BLaER1 (cell line): ENCODE measurements around the gene KLHL11.
"Not testable (repeated sequence)": the region's sequence is repeated elsewhere in the genome, so short reads cannot be mapped to it uniquely, and the experiment has no call there.

Experiments used
- H3K27ac ChIP-seq: shearing (Covaris generic); formaldehyde crosslinking; 2 replicates; pipeline ENCODE4 v1.8.1; 2022
- H3K27me3 ChIP-seq: shearing (Covaris generic); formaldehyde crosslinking; 2 replicates; pipeline ENCODE4 v1.8.1; 2022
- H3K36me3 ChIP-seq: shearing (Covaris generic); formaldehyde crosslinking; 2 replicates; pipeline ENCODE4 v1.8.1; 2022
- H3K4me1 ChIP-seq: shearing (Covaris generic); formaldehyde crosslinking; 2 replicates; pipeline ENCODE4 v1.8.1; 2022
- H3K4me2 ChIP-seq: shearing (Covaris generic); formaldehyde crosslinking; 2 replicates; pipeline ENCODE4 v1.8.1; 2022
- H3K4me3 ChIP-seq: shearing (Covaris generic); formaldehyde crosslinking; 2 replicates; pipeline ENCODE4 v1.8.1; 2022
- H3K9ac ChIP-seq: shearing (Covaris generic); formaldehyde crosslinking; 2 replicates; pipeline ENCODE4 v1.8.1; 2022
- H3K9me3 ChIP-seq: shearing (Covaris generic); formaldehyde crosslinking; 2 replicates; pipeline ENCODE4 v1.8.1; 2022
- H4K20me1 ChIP-seq: shearing (Covaris generic); formaldehyde crosslinking; 2 replicates; pipeline ENCODE4 v1.8.1; 2022
- Cebpa-rat ChIP-seq: shearing (Covaris generic); IDR thresholded peaks from 2 replicates; pipeline ENCODE4 v1.8.1; 2022

The KLHL11 gene

GRCh38 chr17:41891135-41892020, 26.2 kb upstream of the KLHL11 start:
- H3K4me2 ChIP-seq: no peak overlapping the region
- no peak overlapping the region for H3K27ac ChIP-seq
- H3K27me3 ChIP-seq: no peaks in the 10 kb centered on the region
- no peak for TF ChIP-seq Cebpa-rat
- peaks cover 100% of the 10 kb centered on the region for H3K36me3 ChIP-seq
- H3K4me3 ChIP-seq: no peak overlapping the region
- peaks cover 51% of the 10 kb centered on the region for H4K20me1 ChIP-seq
- H3K9me3 ChIP-seq: no peaks in the 10 kb centered on the region
- peaks cover 2% of the 10 kb centered on the region for H3K4me1 ChIP-seq
- H3K9ac ChIP-seq: no peak overlapping the region

GRCh38 chr17:41888332-41888965, 23.2 kb upstream of the KLHL11 start:
- Histone ChIP-seq H3K4me2 (no peak overlapping the region), H3K36me3 (peaks cover 100% of the 10 kb centered on the region), H3K9ac (no peak overlapping the region), H3K4me3 (no peak overlapping the region), H3K27me3 (no peaks in the 10 kb centered on the region), H3K9me3 (no peaks in the 10 kb centered on the region), H3K27ac (no peak overlapping the region), H3K4me1 (peaks cover 9% of the 10 kb centered on the region), H4K20me1 (peaks cover 33% of the 10 kb centered on the region)
- no peak for TF ChIP-seq Cebpa-rat

GRCh38 chr17:41885733-41886132, 20.5 kb upstream of the KLHL11 start:
- Histone ChIP-seq H3K36me3 (peaks cover 100% of the 10 kb centered on the region), H3K27ac (no peak overlapping the region), H4K20me1 (peaks cover 25% of the 10 kb centered on the region; the same call in 1 of the 2 replicates), H3K4me3 (no peak overlapping the region), H3K4me2 (no peak overlapping the region; the same call in none of the 2 replicates), H3K27me3 (no peaks in the 10 kb centered on the region), H3K9me3 (no peaks in the 10 kb centered on the region), H3K4me1 (peaks cover 9% of the 10 kb centered on the region), H3K9ac (no peak overlapping the region)
- TF ChIP-seq Cebpa-rat: no peak

- Histone ChIP-seq H4K20me1 (peaks cover 19% of the 10 kb centered on the region; the same call in 1 of the 2 replicates), H3K9ac (no peak overlapping the region)
- TF ChIP-seq Cebpa-rat: no peak
Measured at GRCh38 chr17:41882756-41883155, 17.5 kb upstream of the KLHL11 start.

GRCh38 chr17:41880130-41880529, 14.9 kb upstream of the KLHL11 start:
- H3K4me3 ChIP-seq: no peak overlapping the region
- peaks cover 97% of the 10 kb centered on the region for H3K36me3 ChIP-seq

More at GRCh38 chr17:41882756-41883155, 17.5 kb upstream of the KLHL11 start:
- Histone ChIP-seq H3K4me1 (peaks cover 9% of the 10 kb centered on the region), H3K4me3 (no peak overlapping the region), H3K9me3 (peaks cover 6% of the 10 kb centered on the region), H3K36me3 (peaks cover 100% of the 10 kb centered on the region), H3K27me3 (no peaks in the 10 kb centered on the region), H3K27ac (no peak overlapping the region), H3K4me2 (no peak overlapping the region)

GRCh38 chr17:41874293-41874670, 9.1 kb upstream of the KLHL11 start:
- peaks cover 16% of the 10 kb centered on the region for H3K9me3 ChIP-seq
- not testable (repeated sequence) for H3K4me3 ChIP-seq, H3K4me2 ChIP-seq, H3K9ac ChIP-seq, H3K27ac ChIP-seq, H3K27me3 ChIP-seq, H4K20me1 ChIP-seq, H3K4me1 ChIP-seq
- peaks cover 97% of the 10 kb centered on the region for H3K36me3 ChIP-seq

More at GRCh38 chr17:41880130-41880529, 14.9 kb upstream of the KLHL11 start:
- H3K4me2 ChIP-seq: no peak overlapping the region
- H3K9me3 ChIP-seq: peaks cover 16% of the 10 kb centered on the region
- TF ChIP-seq Cebpa-rat: no peak
- H3K4me1 ChIP-seq: no peaks in the 10 kb centered on the region
- H3K27me3 ChIP-seq: no peaks in the 10 kb centered on the region
- H4K20me1 ChIP-seq: 0 out of 2 replicates have a peak, but pooled peaks cover 4% of the 10 kb centered on the region
- no peak overlapping the region for H3K27ac ChIP-seq
- H3K9ac ChIP-seq: no peak overlapping the region

GRCh38 chr17:41873559-41874292, 8.5 kb upstream of the KLHL11 start:
- TF ChIP-seq Cebpa-rat: no peak
- H3K4me3 ChIP-seq: no peak overlapping the region
- H3K4me1 ChIP-seq: no peaks in the 10 kb centered on the region
- no peaks in the 10 kb centered on the region for H3K27me3 ChIP-seq
- H4K20me1 ChIP-seq: peaks cover 9% of the 10 kb centered on the region; the same call in 1 of the 2 replicates
- H3K9me3 ChIP-seq: peaks cover 16% of the 10 kb centered on the region
- H3K4me2 ChIP-seq: no peak overlapping the region
- H3K36me3 ChIP-seq: peaks cover 97% of the 10 kb centered on the region
- H3K9ac ChIP-seq: no peak overlapping the region
- no peak overlapping the region for H3K27ac ChIP-seq

- H3K4me2 ChIP-seq: no peak overlapping the region
- no peak overlapping the region for H3K4me3 ChIP-seq
- TF ChIP-seq Cebpa-rat: no peak
- no peak overlapping the region for H3K27ac ChIP-seq
- peaks cover 94% of the 10 kb centered on the region for H3K36me3 ChIP-seq
- no peak overlapping the region for H3K9ac ChIP-seq
- no peaks in the 10 kb centered on the region for H3K27me3 ChIP-seq
- peaks cover 9% of the 10 kb centered on the region; the same call in 1 of the 2 replicates for H4K20me1 ChIP-seq
- H3K9me3 ChIP-seq: peaks cover 2% of the 10 kb centered on the region; the same call in 1 of the 2 replicates
- H3K4me1 ChIP-seq: no peaks in the 10 kb centered on the region
Measured at GRCh38 chr17:41871789-41872188, 6.6 kb upstream of the KLHL11 start.

- H3K36me3 ChIP-seq: peaks cover 87% of the 10 kb centered on the region
- H3K4me3 ChIP-seq: no peak overlapping the region
- peaks cover 9% of the 10 kb centered on the region; the same call in 1 of the 2 replicates for H4K20me1 ChIP-seq
- H3K27me3 ChIP-seq: no peaks in the 10 kb centered on the region
- TF ChIP-seq Cebpa-rat: no peak
- no peaks in the 10 kb centered on the region for H3K9me3 ChIP-seq
- H3K9ac ChIP-seq: no peak overlapping the region
- no peaks in the 10 kb centered on the region for H3K4me1 ChIP-seq
- H3K4me2 ChIP-seq: no peak overlapping the region
- no peak overlapping the region for H3K27ac ChIP-seq
Measured at GRCh38 chr17:41870627-41871026, 5.4 kb upstream of the KLHL11 start.
